T-helper 17 cell (primary cell): ENCODE measurements around the gene BLVRB. TPM values are rescaled to one million over a fixed set of nuclear protein-coding genes. Genes with fewer than 3 reads are reported as not detected.
"Not testable (repeated sequence)": the region's sequence is repeated elsewhere in the genome, so short reads cannot be mapped to it uniquely, and the experiment has no call there.

Source experiments
- ATAC-seq: fragments of 150-1000 bp; cut with Tn5 transposase; 2 replicates; pipeline ENCODE4 v1.10.0; 2021; ENCODE audit warnings: mild to moderate bottlenecking, moderate library complexity
- DNase-seq, 3 donors: peaks; one replicate each; pipeline versions ENCODE4 v3.0.0 to v3.0.0-alpha.2; 2020 to 2021
- H3K9me3 ChIP-seq: one replicate; pipeline ENCODE4 v1.7.0; 2013; ENCODE audit warnings: low read length, mild to moderate bottlenecking; ENCODE audit not compliant: control insufficient read depth, poor library complexity, severe bottlenecking
- H3K27ac Mint-ChIP-seq: one replicate; pipeline ENCODE4 v1.8.0; 2022; ENCODE audit warnings: mild to moderate bottlenecking, moderate library complexity, mixed read lengths
- H3K27me3 Mint-ChIP-seq: one replicate; pipeline ENCODE4 v1.8.0; 2022; ENCODE audit warnings: mixed read lengths
- H3K36me3 Mint-ChIP-seq: one replicate; pipeline ENCODE4 v1.8.0; 2022; ENCODE audit warnings: low read depth, mixed read lengths
- H3K4me1 Mint-ChIP-seq: one replicate; pipeline ENCODE4 v1.8.0; 2022; ENCODE audit warnings: mild to moderate bottlenecking, mixed read lengths
- H3K4me3 Mint-ChIP-seq: one replicate; pipeline ENCODE4 v1.8.0; 2022; ENCODE audit warnings: mild to moderate bottlenecking, moderate library complexity, mixed read lengths
- total RNA-seq, 4 donors: library from RNA in 2 of 4; stranded (reverse) in 2 of 4; gene quantifications; one replicate each; pipeline ENCODE4 v1.2.3 and lab custom pipeline; 2022 to 2026

The BLVRB gene
- total RNA-seq, 2 donors from 2014 or later, result 7.4 to 9.9 TPM

GRCh38 chr19:40433391-40434216, 31.9 kb downstream of the BLVRB start:
- H3K9me3 ChIP-seq, result no peaks in the 10 kb centered on the region
- no peaks in the 10 kb centered on the region for H3K27me3 Mint-ChIP-seq
- H3K27ac Mint-ChIP-seq, result peak overlapping the region; percentile 98
- H3K4me1 Mint-ChIP-seq, result peaks cover 11% of the 10 kb centered on the region
- peak in 2 of 3 donors; percentile 47 to 48 for DNase-seq
- peak overlapping the region; percentile 92 for H3K4me3 Mint-ChIP-seq
- ATAC-seq, result peak; percentile 87
- H3K36me3 Mint-ChIP-seq, result no peaks in the 10 kb centered on the region

DNA sequence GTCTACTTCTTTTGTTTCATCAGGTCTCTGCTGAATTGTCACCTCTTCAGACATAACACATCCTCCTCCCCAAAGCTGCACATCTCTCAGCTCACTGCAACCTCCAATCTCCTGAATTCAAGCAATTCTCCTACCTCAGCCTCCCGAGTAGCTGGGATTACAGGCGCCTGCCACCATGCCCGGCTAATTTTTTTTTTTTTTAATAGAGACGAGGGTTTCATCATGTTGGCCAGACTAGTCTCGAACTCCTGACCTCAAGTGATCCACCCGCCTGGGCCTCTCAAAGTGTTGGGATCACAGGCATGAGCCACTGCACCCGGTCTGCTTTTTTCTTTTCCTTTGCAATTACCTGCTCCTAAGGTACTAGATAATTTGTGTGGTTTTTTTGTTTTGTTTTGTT, 32.8 kb downstream of the BLVRB start:
- H3K4me1 Mint-ChIP-seq, ATAC-seq, H3K4me3 Mint-ChIP-seq, H3K9me3 ChIP-seq, H3K36me3 Mint-ChIP-seq, DNase-seq, H3K27me3 Mint-ChIP-seq: not testable (repeated sequence)
- H3K27ac Mint-ChIP-seq, result peak overlapping the region; percentile 98

DNA sequence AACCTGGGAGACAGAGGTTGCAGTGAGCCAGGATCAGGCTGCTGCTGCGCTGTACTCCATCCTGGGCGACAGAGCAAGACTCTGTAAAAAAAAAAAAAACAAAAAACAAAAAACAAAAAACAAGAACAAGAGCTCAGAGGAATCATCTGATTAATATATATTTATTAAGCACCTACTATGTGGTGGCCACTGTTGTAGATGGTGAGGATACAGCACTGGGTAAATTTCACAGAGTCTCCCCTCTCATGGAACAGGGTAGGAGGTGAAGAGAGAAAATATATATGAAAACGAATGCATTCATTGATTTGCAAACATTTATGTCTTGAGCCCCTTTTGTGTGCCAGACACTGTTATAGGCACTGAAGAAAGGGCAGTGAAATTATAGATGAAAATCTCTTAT, 33.8 kb downstream of the BLVRB start:
- Mint-ChIP-seq H3K4me1 (peaks cover 9% of the 10 kb centered on the region), H3K27me3 (no peaks in the 10 kb centered on the region), H3K27ac (no peak overlapping the region), H3K4me3 (no peak overlapping the region), H3K36me3 (no peaks in the 10 kb centered on the region)
- DNase-seq (no peak), ATAC-seq (no peak)
- no peaks in the 10 kb centered on the region for H3K9me3 ChIP-seq

DNA sequence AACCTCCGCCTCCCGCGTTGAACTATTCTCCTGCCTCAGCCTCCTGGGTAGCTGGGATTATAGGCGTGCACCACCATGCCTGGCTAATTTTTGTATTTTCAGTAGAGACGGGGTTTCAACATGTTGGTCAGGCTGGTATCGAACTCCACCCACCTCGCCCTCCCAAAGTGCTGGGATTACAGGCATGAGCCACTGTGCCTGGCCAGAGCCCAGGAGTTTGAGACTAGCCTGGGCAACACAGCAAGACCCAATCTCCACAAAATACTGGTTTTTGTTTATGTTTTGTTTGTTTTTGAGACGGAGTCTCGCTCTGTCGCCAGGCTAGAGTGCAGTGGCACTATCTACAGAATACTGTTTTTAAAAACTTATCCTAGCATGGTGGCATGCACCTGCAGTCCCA, 35.3 kb downstream of the BLVRB start:
- not testable (repeated sequence) for H3K27ac Mint-ChIP-seq, H3K27me3 Mint-ChIP-seq, H3K36me3 Mint-ChIP-seq, H3K9me3 ChIP-seq, DNase-seq, H3K4me1 Mint-ChIP-seq, ATAC-seq, H3K4me3 Mint-ChIP-seq

DNA sequence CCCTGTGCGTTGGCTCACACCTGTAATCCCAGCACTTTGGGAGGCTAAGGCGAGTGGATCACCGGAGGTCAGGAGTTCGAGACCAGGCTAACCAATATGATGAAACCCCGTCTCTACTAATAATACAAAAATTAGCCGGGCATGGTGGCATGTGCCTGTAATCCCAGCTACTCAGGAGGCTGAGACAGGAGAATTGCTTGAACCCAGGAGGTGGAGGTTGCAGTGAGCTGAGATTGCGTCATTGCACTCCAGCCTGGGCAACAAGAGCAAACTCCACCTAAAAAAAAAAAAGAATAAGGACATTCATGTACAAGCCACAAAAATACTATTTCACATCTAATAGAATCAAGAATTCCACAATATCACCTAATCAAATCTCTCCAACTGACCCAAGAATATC, 37.3 kb downstream of the BLVRB start:
- not testable (repeated sequence) for H3K4me3 Mint-ChIP-seq

GRCh38 chr19:40425450-40426287, 39.9 kb downstream of the BLVRB start, which contains the start of gene SERTAD1:
SERTAD1 (minus strand) TSS chr19:40425992; CDS start chr19:40423546, 2,446 bp downstream.
- Mint-ChIP-seq H3K27ac (peak within 1 kb of the TSS; percentile 98), H3K4me3 (peak within 1 kb of the TSS; percentile 97), H3K4me1 (peaks cover 8% of the 10 kb centered on the region), H3K27me3 (no peaks in the 10 kb centered on the region), H3K36me3 (peaks cover 2% of the 10 kb centered on the region)
- H3K9me3 ChIP-seq, result no peaks in the 10 kb centered on the region
- ATAC-seq (peak; percentile 92), DNase-seq (peak; percentile 99 to 100 (median 100))

More for the DNA sequence above, 37.3 kb downstream of the BLVRB start:
- H3K27me3 Mint-ChIP-seq, H3K36me3 Mint-ChIP-seq, H3K27ac Mint-ChIP-seq, H3K9me3 ChIP-seq, ATAC-seq, DNase-seq: not testable (repeated sequence)
- H3K4me1 Mint-ChIP-seq, result peaks cover 10% of the 10 kb centered on the region

DNA sequence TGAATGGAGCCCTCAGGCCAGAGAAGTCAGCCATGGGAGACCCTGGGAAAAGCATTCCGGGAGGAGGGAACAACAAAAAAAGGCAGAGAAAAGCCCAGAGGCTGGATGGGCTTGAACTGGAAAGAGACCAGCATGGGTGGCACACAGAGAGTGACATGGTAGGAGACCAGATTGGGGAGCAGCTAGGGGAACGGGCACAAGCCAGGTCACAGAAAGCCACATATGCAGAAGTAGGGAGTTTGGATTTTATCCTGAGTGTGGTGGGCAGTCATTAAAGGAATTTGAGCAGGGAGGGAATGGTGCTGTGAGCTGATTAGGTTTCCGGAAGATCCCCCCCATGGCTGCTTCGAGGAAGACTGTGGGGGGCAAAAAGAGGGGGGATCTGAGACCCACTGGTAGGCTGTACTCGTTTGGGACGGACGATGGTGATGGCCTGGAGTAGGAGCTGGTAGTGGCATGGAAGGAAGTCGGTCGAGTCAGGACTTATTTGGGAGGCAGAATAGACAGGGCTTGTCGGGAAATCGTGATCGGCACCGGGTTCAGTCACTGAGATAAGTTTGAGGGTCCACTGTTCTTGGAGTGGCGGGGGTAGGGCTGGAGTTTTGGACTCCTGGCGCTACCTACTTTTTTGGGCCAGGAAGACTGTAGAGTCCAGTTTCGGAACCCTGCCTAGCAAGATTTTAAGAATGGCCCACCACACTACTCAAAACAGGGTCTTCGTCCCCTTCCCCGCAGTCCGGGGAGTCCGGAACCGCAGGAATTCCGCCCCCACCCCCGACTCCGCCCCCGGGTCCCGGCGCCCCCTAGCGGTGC, 40.7 kb downstream of the BLVRB start:
- H3K4me3 Mint-ChIP-seq, result peak overlapping the region; percentile 97
- peaks cover 2% of the 10 kb centered on the region for H3K36me3 Mint-ChIP-seq
- H3K27ac Mint-ChIP-seq, result peak overlapping the region; percentile 98
- H3K9me3 ChIP-seq, result no peaks in the 10 kb centered on the region
- H3K27me3 Mint-ChIP-seq, result no peaks in the 10 kb centered on the region
- no peak for DNase-seq
- no peak for ATAC-seq
- peaks cover 8% of the 10 kb centered on the region for H3K4me1 Mint-ChIP-seq

GRCh38 chr19:40423938-40424337, 41.6 kb downstream of the BLVRB start:
- Mint-ChIP-seq H3K27me3 (no peaks in the 10 kb centered on the region), H3K36me3 (peaks cover 2% of the 10 kb centered on the region), H3K4me1 (peaks cover 11% of the 10 kb centered on the region), H3K4me3 (no peak overlapping the region), H3K27ac (peak overlapping the region; percentile 98)
- no peaks in the 10 kb centered on the region for H3K9me3 ChIP-seq
- ATAC-seq, result no peak
- DNase-seq, result no peak

DNA sequence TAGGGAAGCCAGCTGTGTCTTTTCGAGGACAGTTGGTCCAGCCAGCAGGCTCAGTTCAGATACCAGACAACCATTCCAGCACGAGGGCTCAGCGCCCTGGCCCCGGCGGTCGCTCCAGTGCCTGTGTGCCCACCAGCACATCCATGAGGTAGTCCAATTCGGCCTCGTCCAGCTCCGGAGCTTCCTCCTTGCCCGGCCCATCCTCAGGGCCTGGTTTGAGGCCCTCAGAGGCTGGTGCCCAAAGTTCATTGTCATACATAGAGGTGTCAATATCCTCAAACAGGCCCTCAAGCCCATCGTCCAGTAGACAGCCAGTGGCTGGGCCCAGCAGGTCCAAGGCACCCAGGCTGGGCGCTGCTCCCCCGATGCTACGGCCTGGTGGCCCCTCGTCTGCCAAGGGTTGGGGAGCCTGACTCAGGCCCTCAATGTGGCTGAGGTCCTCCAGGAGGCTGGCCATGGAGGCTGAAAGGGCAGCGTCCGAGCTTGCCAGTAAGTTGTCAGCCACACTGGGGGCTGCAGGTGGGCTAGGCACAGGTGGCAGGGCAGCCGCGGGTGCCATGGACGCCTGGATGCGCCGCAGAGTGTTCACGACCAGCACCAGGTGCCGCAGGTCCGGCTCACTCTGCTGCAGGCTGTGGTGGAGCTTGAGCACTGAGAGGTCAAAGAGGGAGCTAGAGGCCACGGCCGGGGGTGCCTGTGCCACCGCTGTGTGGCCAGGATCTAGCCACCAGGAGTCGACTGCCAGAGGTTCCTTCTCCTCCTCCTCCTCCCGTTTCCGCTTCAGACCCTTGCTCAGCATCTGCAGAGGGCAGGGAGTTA, 42.6 kb downstream of the BLVRB start:
- no peak for ATAC-seq
- no peak for DNase-seq
- peaks cover 2% of the 10 kb centered on the region for H3K36me3 Mint-ChIP-seq
- no peaks in the 10 kb centered on the region for H3K27me3 Mint-ChIP-seq
- H3K27ac Mint-ChIP-seq, result peak overlapping the region; percentile 90
- peaks cover 16% of the 10 kb centered on the region for H3K4me1 Mint-ChIP-seq
- no peak overlapping the region for H3K4me3 Mint-ChIP-seq
- H3K9me3 ChIP-seq, result no peaks in the 10 kb centered on the region

GRCh38 chr19:40421993-40422747, 43.4 kb downstream of the BLVRB start:
- peaks cover 22% of the 10 kb centered on the region for H3K4me1 Mint-ChIP-seq
- peak overlapping the region; percentile 90 for H3K27ac Mint-ChIP-seq
- no peak for DNase-seq
- peaks cover 2% of the 10 kb centered on the region for H3K36me3 Mint-ChIP-seq
- no peaks in the 10 kb centered on the region for H3K27me3 Mint-ChIP-seq
- ATAC-seq, result no peak
- peak overlapping the region; percentile 19 for H3K4me3 Mint-ChIP-seq
- H3K9me3 ChIP-seq, result no peaks in the 10 kb centered on the region

- DNase-seq, result peak; percentile 64 to 67 (median 64)
- H3K9me3 ChIP-seq, result no peaks in the 10 kb centered on the region
- peak; percentile 51 for ATAC-seq
- peaks cover 27% of the 10 kb centered on the region for H3K4me1 Mint-ChIP-seq
- peak overlapping the region; percentile 88 for H3K4me3 Mint-ChIP-seq
- H3K27me3 Mint-ChIP-seq, result no peaks in the 10 kb centered on the region
- H3K27ac Mint-ChIP-seq, result peak overlapping the region; percentile 90
- peaks cover 5% of the 10 kb centered on the region for H3K36me3 Mint-ChIP-seq
Measured at GRCh38 chr19:40420766-40421765, 44.5 kb downstream of the BLVRB start.
